Lung microvascular endothelial cell (primary cell): ENCODE data around the gene ITK. TPM values are rescaled to one million over a fixed set of nuclear protein-coding genes. Genes with fewer than 3 reads are reported as not detected.

Experiments
- total RNA-seq: library from RNA; depleted of rRNA; stranded (reverse); fragments of >200 nt; gene quantifications from 2 replicates; pipeline ENCODE4 v1.2.1, GENCODE V29; 2014

Gene ITK
- total RNA-seq, 1 donor from 2014 or later: not detected

Other genes starting within 250 kb of the ITK start
- not detected in 2 replicates for gene TIMD4, start 217.6 kb upstream of the ITK start, total RNA-seq
- gene HAVCR1, start 121.7 kb upstream of the ITK start, total RNA-seq: not detected in 2 replicates
- gene HAVCR2, start 71.8 kb upstream of the ITK start, total RNA-seq: under 0.01 TPM in 1 of 2 replicates, not detected in the other
- 5.0 and 6.3 TPM in 2 replicates for gene MED7, start 38.0 kb upstream of the ITK start, total RNA-seq
- not detected in 2 replicates for gene GARIN3, start 14.6 kb upstream of the ITK start, total RNA-seq
- 1.6 and 8.7 TPM in 2 replicates for gene CYFIP2, start 85.3 kb downstream of the ITK start, total RNA-seq